ENCODE results near the gene PCSK2. TPM values are rescaled to one million over a fixed set of nuclear protein-coding genes. Genes with fewer than 3 reads are reported as not detected.
A peak's percentile ranks its signal among the peaks of the same experiment; 100 is the strongest.

The PCSK2 gene
- total and polyA plus RNA-seq, 12 donors: 0.32 to 47.6 (median 5.3) TPM

GRCh38 chr20:17326096-17326495 lies 99.3 kb downstream of the PCSK2 start:
- no peaks in the 10 kb centered on the region for H3K4me1 ChIP-seq (replicated peaks in 1 of 2)
- H3K4me3 ChIP-seq: no peak overlapping the region
- no peak for TF ChIP-seq CTCF (IDR thresholded peaks at IDR 0.05)
- TF ChIP-seq POLR2A (IDR thresholded peaks at IDR 0.05): no peak
- intact Hi-C loops (cut with DNase I): no loop called here
- DNase-seq: no peak
- peaks cover 6% of the 10 kb centered on the region for H3K27me3 ChIP-seq
- 80 to 93% (median 85%) methylated on average over 2 of the region's 2 CpGs for WGBS, 4 donors
- no peak overlapping the region for H3K27ac ChIP-seq
- no peaks in the 10 kb centered on the region for H3K9me3 ChIP-seq (replicated peaks in 1 of 3)
- H3K36me3 ChIP-seq (replicated peaks in 1 of 2): no peaks in the 10 kb centered on the region

GRCh38 chr20:17327185-17328148 lies 100.6 kb downstream of the PCSK2 start:
- Histone ChIP-seq H3K36me3 (replicated peaks in 1 of 2) (no peaks in the 10 kb centered on the region), H3K27ac (no peak overlapping the region), H3K4me3 (no peak overlapping the region), H3K4me1 (replicated peaks in 1 of 2) (no peaks in the 10 kb centered on the region), H3K9me3 (replicated peaks in 1 of 3) (no peaks in the 10 kb centered on the region), H3K27me3 (peaks cover 6% of the 10 kb centered on the region)
- intact Hi-C loops (cut with DNase I): no loop called here
- peak in 1 of 7 donors; percentile 62 for DNase-seq
- WGBS, 4 donors: 21 to 30% (median 27%) methylated on average over 24 to 28 of the region's 28 CpGs
- TF ChIP-seq POLR2A (IDR thresholded peaks at IDR 0.05) (no peak), CTCF (IDR thresholded peaks at IDR 0.05) (no peak)

GRCh38 chr20:17334932-17335331 lies 108.1 kb downstream of the PCSK2 start:
- H3K27me3 ChIP-seq: no peaks in the 10 kb centered on the region
- no peaks in the 10 kb centered on the region for H3K9me3 ChIP-seq (replicated peaks in 1 of 3)
- no peaks in the 10 kb centered on the region for H3K4me1 ChIP-seq (replicated peaks in 1 of 2)
- WGBS, 4 donors: 69 to 78% (median 74%) methylated on average over 4 to 5 of the region's 5 CpGs
- no peak for TF ChIP-seq CTCF (IDR thresholded peaks at IDR 0.05)
- TF ChIP-seq POLR2A (IDR thresholded peaks at IDR 0.05): no peak
- no peak overlapping the region for H3K4me3 ChIP-seq
- H3K27ac ChIP-seq: no peak overlapping the region
- DNase-seq: no peak
- H3K36me3 ChIP-seq (replicated peaks in 1 of 2): no peaks in the 10 kb centered on the region
- intact Hi-C loops (cut with DNase I): no loop called here

- Histone ChIP-seq H3K36me3 (replicated peaks in 1 of 2) (no peaks in the 10 kb centered on the region), H3K4me1 (replicated peaks in 1 of 2) (no peaks in the 10 kb centered on the region), H3K9me3 (replicated peaks in 1 of 3) (no peaks in the 10 kb centered on the region), H3K4me3 (no peak overlapping the region), H3K27ac (no peak overlapping the region), H3K27me3 (no peaks in the 10 kb centered on the region)
- DNase-seq: no peak
- TF ChIP-seq POLR2A (IDR thresholded peaks at IDR 0.05) (no peak), CTCF (IDR thresholded peaks at IDR 0.05) (no peak)
- 58 to 67% (median 61%) methylated on average over 6 of the region's 6 CpGs for WGBS, 4 donors
- intact Hi-C loops (cut with DNase I): no loop called here
Observed at GRCh38 chr20:17339000-17339399, 112.2 kb downstream of the PCSK2 start.
